ENCODE measurements around the gene PKN1. TPM values are rescaled to one million over a fixed set of nuclear protein-coding genes. Genes with fewer than 3 reads are reported as not detected.

Gene PKN1
- total RNA-seq, 2 donors from 2014 or later = 103 to 141 TPM

DNA sequence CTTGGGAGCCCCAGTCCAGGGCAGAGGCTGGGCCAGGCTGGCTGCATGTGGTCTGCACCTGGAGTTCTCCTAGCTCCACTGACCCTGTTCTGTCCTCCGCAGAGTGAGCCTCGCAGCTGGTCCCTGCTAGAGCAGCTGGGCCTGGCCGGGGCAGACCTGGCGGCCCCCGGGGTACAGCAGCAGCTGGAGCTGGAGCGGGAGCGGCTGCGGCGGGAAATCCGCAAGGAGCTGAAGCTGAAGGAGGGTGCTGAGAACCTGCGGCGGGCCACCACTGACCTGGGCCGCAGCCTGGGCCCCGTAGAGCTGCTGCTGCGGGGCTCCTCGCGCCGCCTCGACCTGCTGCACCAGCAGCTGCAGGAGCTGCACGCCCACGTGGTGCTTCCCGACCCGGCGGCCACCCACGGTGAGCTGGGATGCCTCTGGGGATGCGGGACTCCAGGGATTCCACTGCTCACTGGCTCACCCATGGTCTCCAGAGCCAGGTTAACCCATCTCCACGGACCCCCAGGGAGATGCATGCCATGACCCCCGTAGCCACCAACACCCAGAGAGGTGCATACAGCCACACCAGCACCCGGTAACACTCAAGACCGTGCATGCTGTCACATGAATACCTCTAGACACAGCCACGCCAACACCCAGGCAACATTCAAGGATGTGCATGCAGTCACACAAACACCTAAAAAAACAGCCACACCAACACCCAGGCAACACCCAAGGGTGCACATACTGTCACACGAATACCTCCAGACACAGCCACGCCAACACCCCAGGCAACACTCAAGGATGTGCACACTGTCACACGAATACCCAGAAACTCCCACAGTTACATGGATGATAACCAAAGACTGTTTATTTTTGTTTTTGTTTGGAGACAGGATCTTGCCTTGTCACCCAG, 8.2 kb downstream of the PKN1 start:
- H3K4me3 ChIP-seq (ENCODE audit: low read length) = no peak overlapping the region
- no peak overlapping the region for H3K4me3 Mint-ChIP-seq
- H3K9me3 ChIP-seq (ENCODE audit: control insufficient read depth, low read length) = no peaks in the 10 kb centered on the region
- H3K36me3 ChIP-seq (ENCODE audit: control insufficient read depth, insufficient read depth, low read length) = peaks cover 38% of the 10 kb centered on the region
- no peaks in the 10 kb centered on the region for H3K9me3 Mint-ChIP-seq
- no peak overlapping the region for H3K27ac Mint-ChIP-seq
- H3K27me3 Mint-ChIP-seq (ENCODE audit: insufficient read depth) = no peaks in the 10 kb centered on the region
- DNase-seq = no peak
- H3K4me1 ChIP-seq (ENCODE audit: control insufficient read depth, insufficient read depth, low read length) = no peaks in the 10 kb centered on the region
- TF ChIP-seq, protein P1, sequence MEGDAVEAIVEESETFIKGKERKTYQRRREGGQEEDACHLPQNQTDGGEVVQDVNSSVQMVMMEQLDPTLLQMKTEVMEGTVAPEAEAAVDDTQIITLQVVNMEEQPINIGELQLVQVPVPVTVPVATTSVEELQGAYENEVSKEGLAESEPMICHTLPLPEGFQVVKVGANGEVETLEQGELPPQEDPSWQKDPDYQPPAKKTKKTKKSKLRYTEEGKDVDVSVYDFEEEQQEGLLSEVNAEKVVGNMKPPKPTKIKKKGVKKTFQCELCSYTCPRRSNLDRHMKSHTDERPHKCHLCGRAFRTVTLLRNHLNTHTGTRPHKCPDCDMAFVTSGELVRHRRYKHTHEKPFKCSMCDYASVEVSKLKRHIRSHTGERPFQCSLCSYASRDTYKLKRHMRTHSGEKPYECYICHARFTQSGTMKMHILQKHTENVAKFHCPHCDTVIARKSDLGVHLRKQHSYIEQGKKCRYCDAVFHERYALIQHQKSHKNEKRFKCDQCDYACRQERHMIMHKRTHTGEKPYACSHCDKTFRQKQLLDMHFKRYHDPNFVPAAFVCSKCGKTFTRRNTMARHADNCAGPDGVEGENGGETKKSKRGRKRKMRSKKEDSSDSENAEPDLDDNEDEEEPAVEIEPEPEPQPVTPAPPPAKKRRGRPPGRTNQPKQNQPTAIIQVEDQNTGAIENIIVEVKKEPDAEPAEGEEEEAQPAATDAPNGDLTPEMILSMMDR (conservative IDR thresholded peaks at IDR 0.05) = no peak
- no peak overlapping the region for H3K27ac ChIP-seq (ENCODE audit: low read depth, low read length)
- H3K4me1 Mint-ChIP-seq = no peaks in the 10 kb centered on the region
- H3K9ac ChIP-seq (ENCODE audit: extremely low read depth, low read length, poor library complexity, severe bottlenecking) = no peak overlapping the region
- H3K27me3 ChIP-seq (ENCODE audit: control insufficient read depth, insufficient read depth, low read length, poor library complexity, severe bottlenecking) = no peaks in the 10 kb centered on the region
- H3K36me3 Mint-ChIP-seq (ENCODE audit: low read depth) = peaks cover 35% of the 10 kb centered on the region
- WGBS, 2 experiments (ENCODE audit: insufficient coverage in 1 of 2, insufficient read length in 1 of 2) = 94 to 95% methylated on average over 17 to 34 of the region's 34 CpGs

DNA sequence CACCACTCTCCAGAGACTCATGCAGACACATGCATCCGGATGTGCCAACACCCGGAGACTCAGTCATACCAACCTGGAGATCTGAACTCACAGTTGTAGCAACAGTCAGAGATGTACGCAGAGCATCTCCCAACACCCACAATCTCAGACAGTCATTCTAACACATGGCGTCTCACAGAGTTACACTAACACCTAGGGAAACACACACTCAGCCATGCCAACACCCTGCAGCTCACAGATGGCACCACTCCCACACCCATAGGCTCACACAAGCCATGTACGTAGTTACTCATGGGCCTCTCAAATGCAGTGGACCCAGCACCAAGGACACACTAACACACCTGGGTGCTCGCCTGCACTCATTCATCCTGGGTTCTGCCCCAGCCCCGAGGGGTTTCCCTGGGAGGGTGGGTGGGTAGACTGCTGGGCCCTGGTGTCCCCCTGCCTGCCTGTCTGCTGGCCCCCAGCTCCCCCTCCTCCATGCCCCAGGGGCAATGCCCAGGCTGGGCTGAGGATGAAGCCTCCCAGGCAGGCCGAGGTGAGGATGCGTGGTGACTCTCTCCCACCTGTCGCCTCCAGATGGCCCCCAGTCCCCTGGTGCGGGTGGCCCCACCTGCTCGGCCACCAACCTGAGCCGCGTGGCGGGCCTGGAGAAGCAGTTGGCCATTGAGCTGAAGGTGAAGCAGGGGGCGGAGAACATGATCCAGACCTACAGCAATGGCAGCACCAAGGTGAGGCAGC, 10.0 kb downstream of the PKN1 start:
- Mint-ChIP-seq H3K9me3 (no peaks in the 10 kb centered on the region), H3K36me3 (ENCODE audit: low read depth) (peaks cover 47% of the 10 kb centered on the region), H3K27ac (peak overlapping the region; percentile 59), H3K4me1 (no peaks in the 10 kb centered on the region), H3K27me3 (ENCODE audit: insufficient read depth) (no peaks in the 10 kb centered on the region), H3K4me3 (no peak overlapping the region)
- H3K36me3 ChIP-seq (ENCODE audit: control insufficient read depth, insufficient read depth, low read length) = peaks cover 37% of the 10 kb centered on the region
- H3K27ac ChIP-seq (ENCODE audit: low read depth, low read length) = no peak overlapping the region
- H3K9me3 ChIP-seq (ENCODE audit: control insufficient read depth, low read length) = no peaks in the 10 kb centered on the region
- no peaks in the 10 kb centered on the region for H3K27me3 ChIP-seq (ENCODE audit: control insufficient read depth, insufficient read depth, low read length, poor library complexity, severe bottlenecking)
- WGBS, 2 experiments (ENCODE audit: insufficient coverage in 1 of 2, insufficient read length in 1 of 2) = 89 to 96% methylated on average over 3 to 15 of the region's 16 CpGs
- no peaks in the 10 kb centered on the region for H3K4me1 ChIP-seq (ENCODE audit: control insufficient read depth, insufficient read depth, low read length)
- no peak overlapping the region for H3K4me3 ChIP-seq (ENCODE audit: low read length)
- DNase-seq = no peak
- H3K9ac ChIP-seq (ENCODE audit: extremely low read depth, low read length, poor library complexity, severe bottlenecking) = no peak overlapping the region
- TF ChIP-seq, protein P1 (conservative IDR thresholded peaks at IDR 0.05) = no peak

DNA sequence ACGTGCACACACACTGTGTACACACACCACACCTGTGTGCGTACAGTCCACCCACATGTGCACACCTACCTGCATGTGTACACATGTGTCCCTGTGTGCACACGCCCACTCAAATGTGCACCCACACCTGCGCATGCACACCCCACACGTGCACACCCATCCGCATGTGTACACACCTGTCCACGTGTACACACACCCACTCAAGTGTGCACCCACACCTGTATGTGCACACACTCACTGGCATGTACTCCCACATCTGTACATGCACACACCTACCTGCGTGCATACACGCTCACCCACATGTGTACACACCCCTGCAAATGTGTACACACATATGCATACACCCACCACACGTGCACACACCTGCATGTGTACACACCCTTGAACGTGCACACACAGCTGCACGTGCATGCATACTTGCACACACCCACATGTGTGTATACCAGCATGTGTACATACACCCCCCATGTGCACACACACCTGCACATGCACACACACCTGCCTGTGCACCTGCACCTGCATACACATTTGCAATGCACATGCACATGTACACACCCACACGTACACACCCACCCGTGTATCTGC, 10.6 kb downstream of the PKN1 start:
- Mint-ChIP-seq H3K4me3 (no peak overlapping the region), H3K4me1 (no peaks in the 10 kb centered on the region), H3K36me3 (ENCODE audit: low read depth) (peaks cover 52% of the 10 kb centered on the region), H3K27me3 (ENCODE audit: insufficient read depth) (no peaks in the 10 kb centered on the region), H3K9me3 (no peaks in the 10 kb centered on the region), H3K27ac (no peak overlapping the region)
- Histone ChIP-seq H3K9ac (ENCODE audit: extremely low read depth, low read length, poor library complexity, severe bottlenecking) (no peak overlapping the region), H3K9me3 (ENCODE audit: control insufficient read depth, low read length) (no peaks in the 10 kb centered on the region), H3K27ac (ENCODE audit: low read depth, low read length) (no peak overlapping the region), H3K36me3 (ENCODE audit: control insufficient read depth, insufficient read depth, low read length) (peaks cover 37% of the 10 kb centered on the region), H3K4me1 (ENCODE audit: control insufficient read depth, insufficient read depth, low read length) (no peaks in the 10 kb centered on the region), H3K4me3 (ENCODE audit: low read length) (no peak overlapping the region), H3K27me3 (ENCODE audit: control insufficient read depth, insufficient read depth, low read length, poor library complexity, severe bottlenecking) (no peaks in the 10 kb centered on the region)
- TF ChIP-seq, protein P1 (conservative IDR thresholded peaks at IDR 0.05) = no peak
- WGBS, 2 experiments (ENCODE audit: insufficient coverage in 1 of 2, insufficient read length in 1 of 2) = 93 to 95% methylated on average over 8 to 14 of the region's 14 CpGs
- no peak for DNase-seq
